Spleen (tissue), 7 donors: ENCODE data around the gene TRMT44.

Experiments used
- POLR2A ChIP-seq, 3 donors: fragments of 450-650 bp; IDR thresholded peaks; one replicate each; pipeline ENCODE4 v1.5.1; 2017; ENCODE audit warnings: antibody characterized with exemption in 3 of 3, mild to moderate bottlenecking in 1 of 3
- TF ChIP-seq, protein P1 (sequence below), 11 experiments: fragments of 200-600 bp in 7 of 11; fragments of 450-650 bp in 4 of 11; sonication (generic) in 4 of 11; IDR thresholded peaks in 8 of 11; conservative IDR thresholded peaks in 3 of 11; 1 replicate in 7 of 11; 2 replicates in 4 of 11; pipeline versions ENCODE4 v1.4.0 to v1.8.0; 2016 to 2021; ENCODE audit warnings: antibody characterized with exemption in 11 of 11, inconsistent platforms in 4 of 11, mild to moderate bottlenecking in 1 of 11
- donor health status: DM: no; HTN: no; CAD: no; lungs with moderate emphysema.
- donor health status: DM: no; HTN: no; CAD: no.
- donor health status: DM: no; HTN: no; CAD: no.

GRCh38 chr4:8394061-8394519 is 46.5 kb upstream of the TRMT44 start:
- TF ChIP-seq, protein P1, sequence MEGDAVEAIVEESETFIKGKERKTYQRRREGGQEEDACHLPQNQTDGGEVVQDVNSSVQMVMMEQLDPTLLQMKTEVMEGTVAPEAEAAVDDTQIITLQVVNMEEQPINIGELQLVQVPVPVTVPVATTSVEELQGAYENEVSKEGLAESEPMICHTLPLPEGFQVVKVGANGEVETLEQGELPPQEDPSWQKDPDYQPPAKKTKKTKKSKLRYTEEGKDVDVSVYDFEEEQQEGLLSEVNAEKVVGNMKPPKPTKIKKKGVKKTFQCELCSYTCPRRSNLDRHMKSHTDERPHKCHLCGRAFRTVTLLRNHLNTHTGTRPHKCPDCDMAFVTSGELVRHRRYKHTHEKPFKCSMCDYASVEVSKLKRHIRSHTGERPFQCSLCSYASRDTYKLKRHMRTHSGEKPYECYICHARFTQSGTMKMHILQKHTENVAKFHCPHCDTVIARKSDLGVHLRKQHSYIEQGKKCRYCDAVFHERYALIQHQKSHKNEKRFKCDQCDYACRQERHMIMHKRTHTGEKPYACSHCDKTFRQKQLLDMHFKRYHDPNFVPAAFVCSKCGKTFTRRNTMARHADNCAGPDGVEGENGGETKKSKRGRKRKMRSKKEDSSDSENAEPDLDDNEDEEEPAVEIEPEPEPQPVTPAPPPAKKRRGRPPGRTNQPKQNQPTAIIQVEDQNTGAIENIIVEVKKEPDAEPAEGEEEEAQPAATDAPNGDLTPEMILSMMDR (IDR thresholded peaks at IDR 0.05 in 8 of 11, conservative IDR thresholded peaks at IDR 0.05 in 3 of 11): no peak
- TF ChIP-seq POLR2A (IDR thresholded peaks at IDR 0.05): no peak
